ENCODE measurements around the gene NACC1.
A peak's percentile ranks its signal among the peaks of the same experiment; 100 is the strongest.

The NACC1 gene

GRCh38 chr19:13120817-13121216 lies 2.8 kb downstream of the NACC1 start:
- DNase-seq (ENCODE audit: low spot score) = no peak

DNA sequence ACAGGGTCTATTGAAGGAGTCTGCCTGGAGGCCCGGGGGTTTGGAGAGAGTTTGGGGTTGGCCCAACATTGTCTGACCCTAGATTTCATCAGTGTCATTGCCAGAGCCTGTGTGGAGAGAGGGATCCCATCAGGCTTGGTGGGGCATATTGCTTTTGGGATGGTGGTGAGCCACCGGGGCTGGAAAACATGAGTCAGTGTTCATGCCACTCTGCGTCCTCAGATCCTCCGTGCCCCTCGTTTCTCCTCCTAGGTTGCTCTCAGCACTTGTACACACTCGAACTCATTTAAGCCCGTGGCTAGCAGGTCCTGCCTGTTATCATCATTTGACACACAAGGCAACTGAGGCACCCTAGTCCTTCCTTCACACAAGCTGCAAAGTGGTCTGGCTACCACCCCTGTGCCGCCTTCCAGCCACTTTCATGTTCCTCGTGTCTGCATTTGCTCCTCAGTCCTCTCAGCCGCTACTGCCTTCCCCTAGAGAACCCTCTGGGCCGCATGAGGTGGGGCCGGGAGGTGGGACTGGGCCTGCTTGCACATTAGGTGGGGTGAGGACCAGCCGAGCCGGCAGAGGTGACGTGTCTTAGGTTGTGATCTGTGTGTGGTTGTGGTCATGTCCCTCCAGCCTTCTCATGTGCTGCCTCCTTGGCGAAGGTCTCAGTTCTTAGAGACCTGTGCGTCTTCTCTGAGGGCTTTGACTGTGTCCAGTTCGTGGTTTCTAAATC lies 3.6 kb downstream of the NACC1 start:
- DNase-seq (ENCODE audit: low spot score) = no peak

- DNase-seq (ENCODE audit: low spot score) = no peak
Observed at GRCh38 chr19:13122275-13122878, 4.3 kb downstream of the NACC1 start.

DNA sequence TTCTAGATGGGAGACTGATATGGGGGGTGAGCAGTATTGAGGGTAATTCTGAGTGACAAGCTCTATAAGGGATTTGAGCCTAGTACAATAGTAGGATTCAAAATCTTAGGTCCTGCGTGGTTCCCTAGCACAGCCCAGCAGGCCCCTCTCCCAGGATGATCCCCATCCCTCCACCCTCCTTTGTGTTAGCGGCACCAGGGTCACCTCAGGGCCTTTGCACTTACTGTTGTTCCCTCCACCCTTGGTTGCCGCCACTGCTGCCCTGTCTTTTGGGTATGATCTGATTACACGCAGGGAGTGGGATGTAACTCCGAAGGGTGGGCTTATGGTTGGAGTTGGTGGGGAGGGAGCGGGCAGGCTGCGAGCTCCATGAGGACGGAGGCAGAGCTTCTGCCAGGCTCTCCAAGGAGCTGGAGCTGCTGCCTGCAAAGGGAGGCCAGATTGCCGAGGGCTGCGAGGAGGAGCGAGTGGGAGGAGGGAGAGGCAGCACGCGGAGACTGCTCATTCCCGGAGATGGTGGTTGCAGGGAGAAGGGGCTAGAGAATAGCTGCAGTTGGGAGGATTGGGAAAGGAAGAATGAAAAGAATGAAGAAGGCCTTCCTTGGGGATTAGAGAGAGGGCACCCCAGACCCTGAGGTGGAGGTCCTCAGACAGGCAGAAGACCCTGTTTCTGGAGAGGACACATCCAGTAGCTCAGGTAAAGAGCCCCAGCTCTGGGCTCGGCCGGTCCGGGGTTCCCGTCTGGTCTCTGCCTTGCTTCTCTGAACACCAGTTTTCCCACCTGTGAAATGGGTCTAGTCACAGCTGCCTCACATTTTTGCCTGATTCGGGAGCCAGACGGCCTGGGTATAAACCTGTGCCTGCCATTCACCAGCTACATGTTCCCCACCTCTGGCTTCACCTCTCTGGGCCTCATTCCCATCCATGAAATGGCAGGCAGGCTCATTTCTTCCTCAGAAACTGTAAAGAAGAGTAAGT lies 5.2 kb downstream of the NACC1 start:
- no peak for DNase-seq (ENCODE audit: low spot score)

- DNase-seq (ENCODE audit: low spot score) = no peak
Observed at GRCh38 chr19:13127051-13127450, 9.0 kb downstream of the NACC1 start.

- DNase-seq (ENCODE audit: low spot score) = no peak
Observed at GRCh38 chr19:13127811-13128575, 9.9 kb downstream of the NACC1 start.

GRCh38 chr19:13128583-13128982 lies 10.5 kb downstream of the NACC1 start:
- DNase-seq (ENCODE audit: low spot score) = no peak

DNA sequence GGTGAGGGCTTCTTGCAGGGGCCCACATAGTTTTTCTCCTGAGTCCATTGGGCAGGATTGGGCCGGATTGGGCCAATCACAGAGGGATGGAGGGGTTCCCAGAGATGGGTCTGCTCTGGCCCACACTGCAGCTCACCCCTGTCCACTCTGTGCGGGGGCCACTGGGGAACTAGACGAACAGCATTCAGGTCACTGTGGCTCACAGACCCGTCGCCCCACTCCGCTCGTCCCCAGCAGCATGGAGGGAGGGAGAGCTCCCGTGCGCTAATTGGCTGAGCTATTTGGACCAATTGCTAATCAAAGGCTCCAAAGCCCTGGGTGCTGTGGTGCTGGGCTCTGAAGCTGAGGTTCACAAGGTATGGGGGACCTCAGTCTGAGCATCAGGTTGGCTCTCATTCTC lies 11.3 kb downstream of the NACC1 start:
- DNase-seq (ENCODE audit: low spot score) = no peak

GRCh38 chr19:13130886-13131490 lies 12.9 kb downstream of the NACC1 start:
- DNase-seq (ENCODE audit: low spot score) = no peak

- no peak for DNase-seq (ENCODE audit: low spot score)
Observed at GRCh38 chr19:13132471-13133180, 14.6 kb downstream of the NACC1 start.

- peak; percentile 51 for DNase-seq (ENCODE audit: low spot score)
Observed at GRCh38 chr19:13133241-13133870, 15.3 kb downstream of the NACC1 start.

GRCh38 chr19:13134626-13135025 lies 16.6 kb downstream of the NACC1 start:
- no peak for DNase-seq (ENCODE audit: low spot score)

DNA sequence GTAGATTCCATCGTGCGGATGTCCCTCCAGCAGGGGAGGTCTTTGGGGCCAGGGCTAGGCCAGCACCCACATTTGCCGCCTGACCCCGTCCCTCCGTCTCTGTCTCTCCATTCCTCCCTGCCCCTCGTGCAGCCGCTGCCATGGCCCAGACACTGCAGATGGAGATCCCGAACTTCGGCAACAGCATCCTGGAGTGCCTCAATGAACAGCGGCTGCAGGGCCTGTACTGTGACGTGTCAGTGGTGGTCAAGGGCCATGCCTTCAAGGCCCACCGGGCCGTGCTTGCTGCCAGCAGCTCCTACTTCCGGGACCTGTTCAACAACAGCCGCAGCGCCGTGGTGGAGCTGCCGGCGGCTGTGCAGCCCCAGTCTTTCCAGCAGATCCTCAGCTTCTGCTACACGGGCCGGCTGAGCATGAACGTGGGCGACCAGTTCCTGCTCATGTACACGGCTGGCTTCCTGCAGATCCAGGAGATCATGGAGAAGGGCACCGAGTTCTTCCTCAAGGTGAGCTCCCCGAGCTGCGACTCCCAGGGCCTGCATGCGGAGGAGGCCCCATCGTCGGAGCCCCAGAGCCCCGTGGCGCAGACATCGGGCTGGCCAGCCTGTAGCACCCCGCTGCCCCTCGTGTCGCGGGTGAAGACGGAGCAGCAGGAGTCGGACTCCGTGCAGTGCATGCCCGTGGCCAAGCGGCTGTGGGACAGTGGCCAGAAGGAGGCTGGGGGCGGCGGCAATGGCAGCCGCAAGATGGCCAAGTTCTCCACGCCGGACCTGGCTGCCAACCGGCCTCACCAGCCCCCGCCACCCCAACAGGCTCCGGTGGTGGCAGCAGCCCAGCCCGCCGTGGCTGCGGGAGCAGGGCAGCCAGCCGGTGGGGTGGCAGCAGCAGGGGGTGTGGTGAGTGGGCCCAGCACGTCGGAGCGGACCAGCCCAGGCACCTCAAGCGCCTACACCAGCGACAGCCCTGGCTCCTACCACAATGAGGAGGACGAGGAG lies 17.3 kb downstream of the NACC1 start:
- no peak for DNase-seq (ENCODE audit: low spot score)

DNA sequence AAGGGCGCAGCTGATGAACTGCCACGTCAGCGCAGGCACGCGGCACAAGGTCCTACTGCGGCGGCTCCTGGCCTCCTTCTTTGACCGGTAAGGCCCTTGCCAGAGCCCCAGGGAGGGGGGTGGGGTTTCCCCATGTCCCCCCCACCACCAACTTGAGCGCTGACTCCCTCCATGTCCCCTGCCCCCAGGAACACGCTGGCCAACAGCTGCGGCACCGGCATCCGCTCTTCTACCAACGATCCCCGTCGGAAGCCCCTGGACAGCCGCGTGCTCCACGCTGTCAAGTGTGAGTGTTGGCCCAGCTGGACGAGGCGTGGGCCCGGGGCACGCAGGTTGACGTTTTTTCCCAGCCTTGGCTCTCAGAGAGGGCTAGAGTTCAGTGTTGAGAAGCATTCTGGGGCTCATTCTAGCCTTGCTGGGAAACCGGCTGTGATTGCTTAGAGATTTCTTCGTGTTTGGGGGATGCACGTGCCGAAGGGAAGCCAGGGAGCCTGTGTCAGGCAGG lies 19.3 kb downstream of the NACC1 start:
- DNase-seq (ENCODE audit: low spot score) = no peak

DNA sequence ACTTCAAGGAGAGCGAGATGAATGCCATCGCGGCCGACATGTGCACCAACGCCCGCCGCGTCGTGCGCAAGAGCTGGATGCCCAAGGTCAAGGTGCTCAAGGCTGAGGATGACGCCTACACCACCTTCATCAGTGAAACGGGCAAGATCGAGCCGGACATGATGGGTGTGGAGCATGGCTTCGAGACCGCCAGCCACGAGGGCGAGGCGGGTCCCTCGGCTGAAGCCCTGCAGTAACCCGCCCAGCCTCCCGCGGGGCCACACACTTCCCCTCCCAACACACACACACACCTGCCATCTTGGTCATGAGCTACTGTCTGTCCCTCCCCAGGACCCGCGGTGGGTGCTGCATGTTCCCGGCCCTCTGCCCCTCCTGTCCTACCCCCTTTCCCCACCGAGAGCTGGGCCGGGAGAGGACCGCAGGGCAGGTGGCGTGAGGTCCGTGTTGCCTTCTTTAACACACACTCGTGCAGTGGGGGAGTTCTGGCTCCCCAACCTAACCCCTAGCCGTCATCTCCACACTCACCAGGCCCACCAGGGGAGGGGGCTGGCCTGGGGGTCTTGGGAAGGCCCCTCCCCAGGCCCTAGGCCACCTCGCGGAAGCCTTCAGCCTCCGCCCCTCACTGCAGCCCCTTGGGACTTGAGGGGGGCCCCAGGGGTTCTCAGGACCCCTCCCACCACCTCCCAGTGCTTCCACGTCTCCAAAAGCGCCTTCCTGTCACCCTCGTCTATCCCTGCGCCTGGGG lies 20.3 kb downstream of the NACC1 start:
- no peak for DNase-seq (ENCODE audit: low spot score)

DNA sequence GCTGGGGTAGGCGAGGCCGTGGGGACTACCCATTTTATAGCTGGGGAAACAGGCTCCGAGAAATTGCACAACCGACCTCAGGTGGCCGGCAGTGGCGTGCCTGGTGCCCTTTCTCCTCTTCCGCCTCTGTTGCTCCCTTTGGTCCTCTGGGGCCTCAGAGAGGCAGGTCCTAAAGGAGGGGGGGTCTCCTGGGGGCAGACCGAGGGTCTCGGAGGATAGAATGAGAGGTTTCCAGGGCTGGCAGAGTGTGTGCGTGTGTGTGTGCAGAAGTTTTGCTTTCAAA lies 20.8 kb downstream of the NACC1 start:
- DNase-seq (ENCODE audit: low spot score) = no peak

DNA sequence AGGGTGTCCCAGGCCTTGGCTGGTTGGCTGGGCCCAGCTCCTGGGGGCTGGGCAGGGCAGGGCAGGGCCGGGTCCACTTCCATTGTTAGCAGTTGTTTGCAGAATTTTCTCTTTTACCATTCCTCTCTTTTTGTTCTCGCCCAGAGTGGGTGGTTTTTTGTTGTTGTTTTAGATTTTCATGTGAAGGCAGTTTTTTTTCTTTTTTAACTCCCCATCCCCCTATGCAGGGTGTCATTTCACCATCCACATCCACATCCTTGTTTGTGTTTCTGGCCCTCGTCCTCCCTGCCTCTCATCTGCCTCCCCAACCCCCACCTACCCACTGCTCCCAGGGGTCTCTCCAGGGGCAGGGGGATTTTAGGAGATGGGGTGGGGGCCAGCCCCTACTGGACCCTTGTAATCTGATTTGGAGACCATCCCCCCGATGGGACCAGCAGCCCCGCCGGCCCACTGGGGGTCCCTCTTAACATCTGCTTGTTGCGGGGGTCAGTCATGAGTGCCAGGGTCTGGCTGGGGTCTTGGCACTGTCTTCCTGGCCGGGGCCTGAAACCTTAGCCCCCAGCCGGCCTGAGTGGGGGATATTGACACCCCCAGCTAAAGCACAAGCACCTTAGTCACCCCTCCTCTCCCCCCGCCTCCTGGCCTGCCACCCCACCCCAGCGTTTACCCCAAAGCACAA lies 21.7 kb downstream of the NACC1 start:
- DNase-seq (ENCODE audit: low spot score) = no peak

Measured in Ammon's horn (tissue), 1 donor.